Activated CD8-positive, alpha-beta memory T cell treated with anti-CD3 and anti-CD28 coated beads, Interleukin-2, amount 50 U/mL, for 1 hour (primary cell): Measurements from ENCODE around the gene GCNA.
"Not testable (repeated sequence)": the region's sequence is repeated elsewhere in the genome, so short reads cannot be mapped to it uniquely, and the experiment has no call there.

Source experiments
- DNase-seq: peaks from one replicate; pipeline ENCODE4 v3.0.0-alpha.2; 2020; ENCODE audit errors: extremely low read depth

GCNA gene

GRCh38 chrX:71638409-71638808, 60.2 kb downstream of the GCNA start:
- DNase-seq = no peak

GRCh38 chrX:71640002-71640401, 61.8 kb downstream of the GCNA start:
- DNase-seq = no peak

- DNase-seq = not testable (repeated sequence)
Observed at GRCh38 chrX:71644406-71644805, 66.2 kb downstream of the GCNA start.

- no peak for DNase-seq
Observed at GRCh38 chrX:71650333-71650969, 72.2 kb downstream of the GCNA start.

GRCh38 chrX:71652405-71652804, 74.2 kb downstream of the GCNA start:
- DNase-seq = peak; percentile 30

- DNase-seq = no peak
Observed at GRCh38 chrX:71653344-71653743, 75.1 kb downstream of the GCNA start.

GRCh38 chrX:71657267-71657666, 79.0 kb downstream of the GCNA start:
- no peak for DNase-seq

GRCh38 chrX:71659342-71659741, 81.1 kb downstream of the GCNA start:
- no peak for DNase-seq

- DNase-seq = no peak
Observed at GRCh38 chrX:71659959-71660358, 81.7 kb downstream of the GCNA start.

- no peak for DNase-seq
Observed at GRCh38 chrX:71660562-71661416, 82.6 kb downstream of the GCNA start.

- DNase-seq = no peak
Observed at GRCh38 chrX:71661919-71662318, 83.7 kb downstream of the GCNA start.

GRCh38 chrX:71662654-71663053, 84.4 kb downstream of the GCNA start:
- not testable (repeated sequence) for DNase-seq
